ENCODE measurements around the gene PHACTR1.

Gene PHACTR1

DNA sequence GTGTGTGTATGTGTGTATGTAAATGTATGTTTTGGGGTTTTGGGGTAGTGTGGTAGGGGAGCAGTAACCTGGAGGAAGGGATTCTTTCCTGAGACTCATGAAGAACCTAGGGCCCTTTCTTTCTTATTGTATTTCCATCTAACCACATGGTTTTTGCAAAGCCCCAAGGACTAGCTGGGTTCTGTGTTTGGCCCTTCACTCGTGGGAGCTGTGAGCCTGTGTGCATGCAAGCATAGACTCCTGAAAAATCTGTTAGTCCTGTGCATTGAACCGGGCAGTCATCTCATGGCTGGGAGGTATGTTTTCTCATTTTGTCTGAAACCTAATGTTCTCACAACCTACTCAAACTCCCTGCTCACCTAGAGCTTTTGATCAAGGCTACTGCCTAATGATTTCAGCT lies 219.1 kb downstream of the PHACTR1 start:
- Histone ChIP-seq H3K27ac (ENCODE audit: low read depth, low read length, poor library complexity, severe bottlenecking) (no peak overlapping the region), H3K9me3 (ENCODE audit: low read length) (no peaks in the 10 kb centered on the region), H3K9me2 (ENCODE audit: low read depth, low read length) (no peaks in the 10 kb centered on the region), H3K4me3 (ENCODE audit: low read depth, low read length, poor library complexity, severe bottlenecking) (no peak overlapping the region), H3K27me3 (ENCODE audit: insufficient read depth, low read length) (no peaks in the 10 kb centered on the region), H2AFZ (ENCODE audit: low read length) (no peak overlapping the region), H3K4me1 (ENCODE audit: insufficient read depth, low read length, severe bottlenecking) (no peaks in the 10 kb centered on the region), H3K36me3 (ENCODE audit: insufficient read depth, low read length) (no peaks in the 10 kb centered on the region), H4K20me1 (ENCODE audit: insufficient read depth, low read length) (no peaks in the 10 kb centered on the region), H3F3A (ENCODE audit: insufficient read depth, low read length) (no peaks in the 10 kb centered on the region), H3K9ac (ENCODE audit: low read length) (no peak overlapping the region), H3K79me2 (ENCODE audit: insufficient read depth, low read length) (no peaks in the 10 kb centered on the region), H3K4me2 (ENCODE audit: low read length) (no peak overlapping the region)
- TF ChIP-seq, protein P1, sequence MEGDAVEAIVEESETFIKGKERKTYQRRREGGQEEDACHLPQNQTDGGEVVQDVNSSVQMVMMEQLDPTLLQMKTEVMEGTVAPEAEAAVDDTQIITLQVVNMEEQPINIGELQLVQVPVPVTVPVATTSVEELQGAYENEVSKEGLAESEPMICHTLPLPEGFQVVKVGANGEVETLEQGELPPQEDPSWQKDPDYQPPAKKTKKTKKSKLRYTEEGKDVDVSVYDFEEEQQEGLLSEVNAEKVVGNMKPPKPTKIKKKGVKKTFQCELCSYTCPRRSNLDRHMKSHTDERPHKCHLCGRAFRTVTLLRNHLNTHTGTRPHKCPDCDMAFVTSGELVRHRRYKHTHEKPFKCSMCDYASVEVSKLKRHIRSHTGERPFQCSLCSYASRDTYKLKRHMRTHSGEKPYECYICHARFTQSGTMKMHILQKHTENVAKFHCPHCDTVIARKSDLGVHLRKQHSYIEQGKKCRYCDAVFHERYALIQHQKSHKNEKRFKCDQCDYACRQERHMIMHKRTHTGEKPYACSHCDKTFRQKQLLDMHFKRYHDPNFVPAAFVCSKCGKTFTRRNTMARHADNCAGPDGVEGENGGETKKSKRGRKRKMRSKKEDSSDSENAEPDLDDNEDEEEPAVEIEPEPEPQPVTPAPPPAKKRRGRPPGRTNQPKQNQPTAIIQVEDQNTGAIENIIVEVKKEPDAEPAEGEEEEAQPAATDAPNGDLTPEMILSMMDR (IDR thresholded peaks at IDR 0.05; ENCODE audit: low read length): no peak
- no peak for TF ChIP-seq EZH2 (IDR thresholded peaks at IDR 0.05; ENCODE audit: borderline replicate concordance, low read length)

DNA sequence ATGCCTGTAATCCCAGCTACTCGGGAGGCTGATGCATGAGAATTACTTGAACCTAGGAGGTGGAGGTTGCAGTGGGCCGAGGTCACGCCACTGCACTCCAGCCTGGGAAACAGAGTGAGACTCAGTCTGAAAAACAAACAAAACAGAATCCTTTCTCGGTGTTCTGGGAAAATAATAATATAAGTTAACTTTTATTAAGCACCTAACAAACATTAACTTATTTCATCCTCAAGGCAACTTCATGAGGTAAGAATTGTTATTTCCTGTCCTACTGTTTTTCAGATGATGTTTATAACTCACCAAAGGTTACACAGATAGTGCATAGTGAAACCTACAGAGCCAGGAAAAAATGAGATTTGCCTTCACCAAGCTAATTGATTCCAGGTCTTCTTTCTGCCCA lies 221.4 kb downstream of the PHACTR1 start:
- H3K9me2 ChIP-seq (ENCODE audit: low read depth, low read length): no peaks in the 10 kb centered on the region
- H3K4me3 ChIP-seq (ENCODE audit: low read depth, low read length, poor library complexity, severe bottlenecking): no peak overlapping the region
- no peak overlapping the region for H3K4me2 ChIP-seq (ENCODE audit: low read length)
- no peak overlapping the region for H2AFZ ChIP-seq (ENCODE audit: low read length)
- no peak overlapping the region for H3K9ac ChIP-seq (ENCODE audit: low read length)
- no peaks in the 10 kb centered on the region for H3F3A ChIP-seq (ENCODE audit: insufficient read depth, low read length)
- no peaks in the 10 kb centered on the region for H3K79me2 ChIP-seq (ENCODE audit: insufficient read depth, low read length)
- no peaks in the 10 kb centered on the region for H3K27me3 ChIP-seq (ENCODE audit: insufficient read depth, low read length)
- H3K9me3 ChIP-seq (ENCODE audit: low read length): no peaks in the 10 kb centered on the region
- no peaks in the 10 kb centered on the region for H4K20me1 ChIP-seq (ENCODE audit: insufficient read depth, low read length)
- TF ChIP-seq, protein P1 (IDR thresholded peaks at IDR 0.05; ENCODE audit: low read length): no peak
- no peak for TF ChIP-seq EZH2 (IDR thresholded peaks at IDR 0.05; ENCODE audit: borderline replicate concordance, low read length)
- H3K27ac ChIP-seq (ENCODE audit: low read depth, low read length, poor library complexity, severe bottlenecking): no peak overlapping the region
- no peaks in the 10 kb centered on the region for H3K36me3 ChIP-seq (ENCODE audit: insufficient read depth, low read length)
- H3K4me1 ChIP-seq (ENCODE audit: insufficient read depth, low read length, severe bottlenecking): no peaks in the 10 kb centered on the region

DNA sequence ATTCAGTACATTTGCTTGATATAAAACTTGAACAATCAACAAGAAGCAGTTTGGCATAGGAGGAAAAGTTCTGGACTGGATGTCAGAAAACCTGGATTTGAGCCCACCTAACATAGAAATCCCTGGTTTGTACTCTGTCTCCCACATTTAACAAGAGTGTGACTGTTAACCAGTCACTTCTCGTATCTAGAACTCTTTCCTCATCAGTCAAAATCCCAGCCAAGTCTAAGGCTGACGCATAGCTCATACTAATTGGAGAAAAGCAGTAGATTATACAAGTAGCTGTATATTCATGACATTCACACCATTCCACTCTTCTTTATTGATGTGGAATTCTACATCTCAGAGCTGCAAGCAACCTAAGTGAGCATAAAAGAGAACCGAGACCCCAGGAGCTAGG lies 222.7 kb downstream of the PHACTR1 start:
- Histone ChIP-seq H3K4me1 (ENCODE audit: insufficient read depth, low read length, severe bottlenecking) (no peaks in the 10 kb centered on the region), H3K4me2 (ENCODE audit: low read length) (no peak overlapping the region), H3K4me3 (ENCODE audit: low read depth, low read length, poor library complexity, severe bottlenecking) (no peak overlapping the region), H3K9me3 (ENCODE audit: low read length) (no peaks in the 10 kb centered on the region), H3K79me2 (ENCODE audit: insufficient read depth, low read length) (no peaks in the 10 kb centered on the region), H3K27me3 (ENCODE audit: insufficient read depth, low read length) (no peaks in the 10 kb centered on the region), H3F3A (ENCODE audit: insufficient read depth, low read length) (no peaks in the 10 kb centered on the region), H3K27ac (ENCODE audit: low read depth, low read length, poor library complexity, severe bottlenecking) (no peak overlapping the region), H3K9ac (ENCODE audit: low read length) (no peak overlapping the region), H2AFZ (ENCODE audit: low read length) (no peak overlapping the region), H3K9me2 (ENCODE audit: low read depth, low read length) (no peaks in the 10 kb centered on the region), H4K20me1 (ENCODE audit: insufficient read depth, low read length) (no peaks in the 10 kb centered on the region), H3K36me3 (ENCODE audit: insufficient read depth, low read length) (no peaks in the 10 kb centered on the region)
- TF ChIP-seq, protein P1 (IDR thresholded peaks at IDR 0.05; ENCODE audit: low read length): no peak
- no peak for TF ChIP-seq EZH2 (IDR thresholded peaks at IDR 0.05; ENCODE audit: borderline replicate concordance, low read length)

Measured in OCI-LY1 (cell line).